ENCODE data around the gene INPP5B. TPM values are rescaled to one million over a fixed set of nuclear protein-coding genes. Genes with fewer than 3 reads are reported as not detected.

The INPP5B gene
- total and polyA plus RNA-seq, 7 donors = 3.8 to 12.8 (median 6.7) TPM

DNA sequence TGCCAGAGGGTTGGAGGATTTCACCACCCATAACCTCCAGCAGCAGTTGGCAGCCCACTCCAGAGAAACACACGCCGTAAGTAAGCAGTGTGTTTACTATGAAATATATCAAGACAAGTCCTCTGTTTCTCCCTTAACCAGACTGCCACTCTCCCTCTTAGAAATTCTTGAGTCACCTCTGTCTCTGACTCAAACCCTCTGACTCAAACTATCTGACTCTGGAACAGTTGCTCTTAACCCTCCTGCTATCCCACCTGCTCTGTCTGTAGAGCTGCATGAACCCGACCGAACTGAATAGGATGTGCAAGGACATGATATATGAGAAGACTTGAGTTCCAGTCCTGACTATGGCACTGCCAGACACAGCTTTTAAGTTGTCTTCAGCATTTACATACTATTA, 14.1 kb downstream of the INPP5B start:
- intact Hi-C loops (cut with DNase I) = loop anchor here in 1 of 2 donors (5.0 kb wide), 1 partner anchor 40 kb away; no protein-coding TSS in a partner anchor
- no peaks in the 10 kb centered on the region for H3K27me3 ChIP-seq (ENCODE audit: insufficient read depth in 3 of 3, low read length in 2 of 3)
- peaks cover 18% of the 10 kb centered on the region for H3K4me1 ChIP-seq
- DNase-seq = no peak
- H3K9me3 ChIP-seq = no peaks in the 10 kb centered on the region
- peak overlapping the region; percentile 41 for H3K27ac ChIP-seq
- WGBS, 3 donors = 72 to 84% (median 73%) methylated on average over 4 of the region's 4 CpGs
- peaks cover 0 to 37% of the 10 kb centered on the region in 2 donors for H3K36me3 ChIP-seq (ENCODE audit: insufficient read depth in 1 of 2, low read depth in 1 of 2)
- ATAC-seq = peak; percentile 7 to 56 (median 18)
- no peak overlapping the region for H3K4me3 ChIP-seq
- TF ChIP-seq, protein P1, sequence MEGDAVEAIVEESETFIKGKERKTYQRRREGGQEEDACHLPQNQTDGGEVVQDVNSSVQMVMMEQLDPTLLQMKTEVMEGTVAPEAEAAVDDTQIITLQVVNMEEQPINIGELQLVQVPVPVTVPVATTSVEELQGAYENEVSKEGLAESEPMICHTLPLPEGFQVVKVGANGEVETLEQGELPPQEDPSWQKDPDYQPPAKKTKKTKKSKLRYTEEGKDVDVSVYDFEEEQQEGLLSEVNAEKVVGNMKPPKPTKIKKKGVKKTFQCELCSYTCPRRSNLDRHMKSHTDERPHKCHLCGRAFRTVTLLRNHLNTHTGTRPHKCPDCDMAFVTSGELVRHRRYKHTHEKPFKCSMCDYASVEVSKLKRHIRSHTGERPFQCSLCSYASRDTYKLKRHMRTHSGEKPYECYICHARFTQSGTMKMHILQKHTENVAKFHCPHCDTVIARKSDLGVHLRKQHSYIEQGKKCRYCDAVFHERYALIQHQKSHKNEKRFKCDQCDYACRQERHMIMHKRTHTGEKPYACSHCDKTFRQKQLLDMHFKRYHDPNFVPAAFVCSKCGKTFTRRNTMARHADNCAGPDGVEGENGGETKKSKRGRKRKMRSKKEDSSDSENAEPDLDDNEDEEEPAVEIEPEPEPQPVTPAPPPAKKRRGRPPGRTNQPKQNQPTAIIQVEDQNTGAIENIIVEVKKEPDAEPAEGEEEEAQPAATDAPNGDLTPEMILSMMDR (IDR thresholded peaks at IDR 0.05) = no peak

DNA sequence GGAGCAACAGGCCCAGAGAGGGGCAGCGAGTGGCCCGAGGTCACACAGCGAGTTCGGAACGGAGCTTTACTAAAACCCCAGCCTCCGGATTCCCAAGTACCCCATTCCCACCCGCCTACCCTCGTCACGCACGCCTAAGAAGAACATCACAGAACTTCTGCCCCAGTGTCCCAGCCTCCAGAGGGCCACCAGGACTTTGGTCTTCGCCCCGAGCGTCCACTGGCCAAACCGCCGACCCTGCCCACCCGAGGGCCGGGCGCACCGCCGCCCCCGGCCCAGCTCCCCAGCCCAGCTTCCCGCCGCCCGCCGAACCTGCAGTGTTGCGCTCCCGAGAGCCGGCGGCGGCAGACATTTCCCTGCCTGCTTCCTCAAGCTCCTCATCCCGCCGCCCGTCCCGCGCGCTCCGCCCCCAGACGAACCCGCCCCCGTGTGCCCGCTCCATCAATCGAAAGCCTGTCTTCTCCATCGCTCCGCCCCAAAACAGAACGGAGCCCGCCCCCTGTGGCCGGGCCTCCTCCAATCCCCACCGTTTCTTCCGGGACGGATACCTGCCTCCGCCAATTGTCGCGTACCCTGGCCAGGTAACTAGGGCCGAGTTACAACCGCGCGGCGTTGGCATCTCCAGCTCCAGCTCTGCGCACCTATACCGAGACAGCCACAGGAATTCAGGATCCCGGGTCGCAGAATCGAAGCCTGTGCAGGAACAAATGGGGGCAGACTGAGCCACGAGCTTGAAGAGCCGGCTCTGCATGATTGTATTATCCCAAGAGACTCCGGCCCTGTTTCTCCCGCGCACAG, 15.3 kb downstream of the INPP5B start:
- Histone ChIP-seq H3K36me3 (ENCODE audit: insufficient read depth in 1 of 2, low read depth in 1 of 2) (peaks cover 0 to 27% of the 10 kb centered on the region in 2 donors), H3K27me3 (ENCODE audit: insufficient read depth in 3 of 3, low read length in 2 of 3) (no peaks in the 10 kb centered on the region), H3K27ac (peak overlapping the region; percentile 73), H3K9me3 (no peaks in the 10 kb centered on the region), H3K4me3 (peak overlapping the region; percentile 83), H3K4me1 (peaks cover 23% of the 10 kb centered on the region)
- WGBS, 3 donors = 0 to 1% (median 1%) methylated on average over 66 to 68 of the region's 68 CpGs
- intact Hi-C loops (cut with DNase I) = loop anchor here in 1 of 2 donors (5.0 kb wide), 1 partner anchor 39 kb away; no protein-coding TSS in a partner anchor
- ATAC-seq (peak; percentile 95 to 99 (median 96)), DNase-seq (peak; percentile 96 to 97)
- TF ChIP-seq, protein P1 (IDR thresholded peaks at IDR 0.05) = no peak

DNA sequence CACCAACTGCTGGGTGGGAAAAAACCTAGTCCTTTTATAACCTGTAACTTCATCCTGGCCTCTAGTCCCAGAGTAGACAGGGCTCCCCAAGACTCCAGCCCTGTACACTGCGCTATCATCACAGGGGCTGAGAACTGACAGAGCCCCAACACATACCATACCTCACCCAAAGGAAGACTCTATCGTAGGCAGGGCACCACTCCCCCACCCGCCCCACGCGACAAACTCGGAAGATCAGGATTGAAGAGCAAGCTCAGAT, 15.8 kb downstream of the INPP5B start:
- Histone ChIP-seq H3K27me3 (ENCODE audit: insufficient read depth in 3 of 3, low read length in 2 of 3) (no peaks in the 10 kb centered on the region), H3K4me3 (peak overlapping the region; percentile 83), H3K27ac (peak overlapping the region; percentile 73), H3K4me1 (peaks cover 29% of the 10 kb centered on the region), H3K9me3 (no peaks in the 10 kb centered on the region), H3K36me3 (ENCODE audit: insufficient read depth in 1 of 2, low read depth in 1 of 2) (peaks cover 0 to 22% of the 10 kb centered on the region in 2 donors)
- WGBS, 3 donors = 15% methylated on average over 6 of the region's 6 CpGs
- intact Hi-C loops (cut with DNase I) = loop anchor here in 1 of 2 donors (5.0 kb wide), 1 partner anchor 39 kb away; no protein-coding TSS in a partner anchor
- ATAC-seq (peak in 3 of 4 donors; percentile 5 to 23 (median 14)), DNase-seq (no peak)
- TF ChIP-seq, protein P1 (IDR thresholded peaks at IDR 0.05) = no peak

DNA sequence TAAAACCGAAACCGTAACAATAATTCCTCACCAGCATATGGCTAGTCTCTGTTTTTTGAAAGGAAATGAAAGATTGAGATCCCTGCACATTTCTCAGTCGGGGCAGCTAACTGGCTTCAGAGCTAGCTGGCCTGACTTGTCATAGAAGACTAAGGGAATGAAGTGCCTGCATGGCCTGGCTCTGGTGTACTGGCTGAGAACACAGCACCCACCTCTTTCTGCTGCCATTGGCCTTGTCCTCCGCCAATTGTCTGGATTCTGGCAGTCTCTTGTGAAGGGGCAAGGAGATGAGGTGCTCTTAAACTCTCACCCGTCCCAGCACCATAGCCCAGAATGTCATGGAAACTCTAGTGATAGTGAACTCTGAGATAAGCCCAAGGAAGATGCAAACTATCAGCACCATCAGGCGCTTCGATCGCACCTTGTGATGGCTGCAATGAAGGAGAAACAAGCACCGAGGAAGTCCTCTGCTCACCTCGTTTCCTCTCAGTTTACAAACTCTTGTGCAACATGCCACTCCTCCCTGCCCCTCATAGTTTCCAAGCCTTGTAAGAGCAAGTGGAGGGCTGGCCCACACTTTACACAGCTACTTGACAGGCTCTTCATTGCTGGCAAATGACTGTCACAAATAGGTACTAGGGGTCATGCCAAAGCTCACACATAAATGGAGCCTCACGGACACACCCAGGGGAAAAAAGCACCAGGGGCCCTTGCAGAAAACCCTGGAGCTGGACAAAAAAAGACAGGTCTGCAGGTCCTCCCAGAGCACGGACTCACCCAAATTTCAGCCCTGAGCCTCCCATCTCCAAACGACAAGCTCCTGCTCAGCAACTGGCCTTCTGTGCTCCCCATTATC, 16.4 kb downstream of the INPP5B start:
- Histone ChIP-seq H3K27me3 (ENCODE audit: insufficient read depth in 3 of 3, low read length in 2 of 3) (no peaks in the 10 kb centered on the region), H3K27ac (peak overlapping the region; percentile 73), H3K4me1 (peaks cover 34% of the 10 kb centered on the region), H3K4me3 (peak overlapping the region; percentile 83), H3K36me3 (ENCODE audit: insufficient read depth in 1 of 2, low read depth in 1 of 2) (peaks cover 0 to 16% of the 10 kb centered on the region in 2 donors), H3K9me3 (no peaks in the 10 kb centered on the region)
- DNase-seq (no peak), ATAC-seq (peak; percentile 18 to 67 (median 56))
- 50 to 55% (median 54%) methylated on average over 13 of the region's 13 CpGs for WGBS, 3 donors
- TF ChIP-seq, protein P1 (IDR thresholded peaks at IDR 0.05) = no peak
- intact Hi-C loops (cut with DNase I) = loop anchor here in 1 of 2 donors (5.0 kb wide), 1 partner anchor 38 kb away; no protein-coding TSS in a partner anchor

Data from psoas muscle (tissue), 8 donors.